Fibroblast of skin of left quadriceps (primary cell): ENCODE data around the gene STN1.
"Not testable (repeated sequence)": the region's sequence is repeated elsewhere in the genome, so short reads cannot be mapped to it uniquely, and the experiment has no call there.

Experiments used
- DNase-seq, 2 experiments: peaks; one replicate each; pipeline ENCODE4 v3.0.0-alpha.2; 2013; ENCODE audit warnings: low read depth in 2 of 2

The STN1 gene

GRCh38 chr10:103861505-103861904 lies 56.5 kb downstream of the STN1 start:
- no peak for DNase-seq

GRCh38 chr10:103859161-103860086 lies 58.6 kb downstream of the STN1 start:
- no peak for DNase-seq

GRCh38 chr10:103858360-103858759 lies 59.6 kb downstream of the STN1 start:
- DNase-seq, result no peak

GRCh38 chr10:103856797-103857170 lies 61.2 kb downstream of the STN1 start:
- no peak for DNase-seq

GRCh38 chr10:103855852-103856796 lies 61.9 kb downstream of the STN1 start:
- no peak for DNase-seq

- DNase-seq, result no peak
Measured at GRCh38 chr10:103855424-103855823, 62.6 kb downstream of the STN1 start, which contains the start of gene SH3PXD2A. Gene SH3PXD2A, minus strand, starts transcription at chr10:103855576. Its CDS starts 310 bp downstream, at chr10:103855266.

GRCh38 chr10:103854686-103855391 lies 63.1 kb downstream of the STN1 start:
- DNase-seq, result peak; percentile 53 to 59

- no peak for DNase-seq
Measured at GRCh38 chr10:103854265-103854685, 63.7 kb downstream of the STN1 start.

- DNase-seq, result no peak
Measured at GRCh38 chr10:103853428-103854264, 64.3 kb downstream of the STN1 start.

- DNase-seq, result no peak
Measured at GRCh38 chr10:103852856-103853255, 65.1 kb downstream of the STN1 start.

- DNase-seq, result peak; percentile 56 to 58
Measured at GRCh38 chr10:103852189-103852711, 65.7 kb downstream of the STN1 start.

- DNase-seq, result no peak
Measured at GRCh38 chr10:103851261-103851660, 66.7 kb downstream of the STN1 start.

- DNase-seq, result no peak
Measured at GRCh38 chr10:103850572-103850895, 67.5 kb downstream of the STN1 start.

GRCh38 chr10:103849880-103850571 lies 68.0 kb downstream of the STN1 start:
- DNase-seq, result no peak

- DNase-seq, result no peak
Measured at GRCh38 chr10:103849212-103849877, 68.6 kb downstream of the STN1 start.

- DNase-seq, result no peak
Measured at GRCh38 chr10:103847909-103848468, 70.0 kb downstream of the STN1 start.

GRCh38 chr10:103847346-103847745 lies 70.6 kb downstream of the STN1 start:
- DNase-seq, result no peak

GRCh38 chr10:103845972-103846371 lies 72.0 kb downstream of the STN1 start:
- DNase-seq, result no peak

GRCh38 chr10:103845346-103845745 lies 72.6 kb downstream of the STN1 start:
- DNase-seq, result not testable (repeated sequence)
